Myocyte (in vitro differentiated cells): Measurements from ENCODE around the gene MTA3. TPM values are rescaled to one million over a fixed set of nuclear protein-coding genes. Genes with fewer than 3 reads are reported as not detected.

Experiments
- DNase-seq: peaks from one replicate; pipeline ENCODE4 v3.0.0-alpha.2; 2012; ENCODE audit warnings: low read depth
- total RNA-seq: library from RNA; depleted of rRNA; stranded (reverse); fragments of >200 nt; gene quantifications from 2 replicates; pipeline ENCODE4 v1.2.3, GENCODE V29; 2014

The MTA3 gene
- total RNA-seq, 1 donor from 2014 or later = 21.6 TPM

GRCh38 chr2:42784204-42784880 is 215.9 kb downstream of the MTA3 start:
- DNase-seq = no peak

GRCh38 chr2:42786561-42787345 is 218.3 kb downstream of the MTA3 start:
- DNase-seq = no peak

- no peak for DNase-seq
These were observed 219.0 kb downstream of the MTA3 start for GRCh38 chr2:42787424-42787787.

- no peak for DNase-seq
These were observed 219.5 kb downstream of the MTA3 start for GRCh38 chr2:42787788-42788477.

GRCh38 chr2:42788478-42788793 is 220.0 kb downstream of the MTA3 start:
- DNase-seq = no peak

GRCh38 chr2:42788882-42789281 is 220.4 kb downstream of the MTA3 start:
- DNase-seq = no peak

GRCh38 chr2:42789751-42790150 is 221.3 kb downstream of the MTA3 start:
- no peak for DNase-seq

- no peak for DNase-seq
These were observed 223.2 kb downstream of the MTA3 start for GRCh38 chr2:42791606-42792005.

GRCh38 chr2:42792087-42792582 is 223.7 kb downstream of the MTA3 start:
- DNase-seq = no peak

- no peak for DNase-seq
These were observed 224.3 kb downstream of the MTA3 start, which contains the start of gene HAAO for GRCh38 chr2:42792583-42793333. Gene HAAO, minus strand, starts transcription at chr2:42792583. Its CDS starts 47 bp downstream, at chr2:42792536.

- no peak for DNase-seq
These were observed 225.2 kb downstream of the MTA3 start for GRCh38 chr2:42793334-42794270.

GRCh38 chr2:42794271-42795046 is 226.0 kb downstream of the MTA3 start:
- no peak for DNase-seq

- no peak for DNase-seq
These were observed 226.8 kb downstream of the MTA3 start for GRCh38 chr2:42795275-42795674.

GRCh38 chr2:42795841-42796301 is 227.4 kb downstream of the MTA3 start:
- DNase-seq = peak; percentile 67

- peak; percentile 22 for DNase-seq
These were observed 228.2 kb downstream of the MTA3 start for GRCh38 chr2:42796427-42797248.

- DNase-seq = no peak
These were observed 228.8 kb downstream of the MTA3 start for GRCh38 chr2:42797281-42797680.

GRCh38 chr2:42799881-42800280 is 231.4 kb downstream of the MTA3 start:
- DNase-seq = no peak

- DNase-seq = no peak
These were observed 232.1 kb downstream of the MTA3 start for GRCh38 chr2:42800461-42800962.
